Lung (tissue), 16 donors: ENCODE measurements around the gene ADAMTS12. TPM values are rescaled to one million over a fixed set of nuclear protein-coding genes. Genes with fewer than 3 reads are reported as not detected.

Source experiments
- ATAC-seq: fragments of 200-7000 bp; cut with Tn5 transposase; one replicate; pipeline ENCODE4 v1.9.1; 2020; ENCODE audit warnings: moderate number of reproducible peaks; ENCODE audit not compliant: insufficient read depth, low FRiP score
- DNase-seq, 3 donors: peaks; one replicate each; pipeline ENCODE4 v3.0.0-alpha.2; 2013 to 2017
- H3K27ac ChIP-seq, 2 donors: one replicate each; pipeline ENCODE4 v1.5.1; 2013; ENCODE audit warnings: mild to moderate bottlenecking in 2 of 2, moderate library complexity in 2 of 2, control low read depth in 1 of 2, inconsistent platforms in 1 of 2, low read depth in 1 of 2, low read length in 1 of 2
- H3K27me3 ChIP-seq, 3 donors: one replicate each; pipeline ENCODE4 v1.5.1; 2013; ENCODE audit warnings: low read length in 2 of 3; ENCODE audit not compliant: control insufficient read depth in 3 of 3, insufficient read depth in 3 of 3
- H3K36me3 ChIP-seq, 4 donors: one replicate each; pipeline ENCODE4 v1.5.1; 2013; ENCODE audit warnings: low read length in 4 of 4, mild to moderate bottlenecking in 1 of 4, moderate library complexity in 1 of 4; ENCODE audit not compliant: control insufficient read depth in 4 of 4, insufficient read depth in 4 of 4
- H3K4me1 ChIP-seq, 5 donors: one replicate each; pipeline ENCODE4 v1.5.1; 2013; ENCODE audit warnings: low read length in 5 of 5, mild to moderate bottlenecking in 2 of 5, moderate library complexity in 1 of 5; ENCODE audit not compliant: control insufficient read depth in 5 of 5, insufficient read depth in 5 of 5
- H3K4me3 ChIP-seq: one replicate; pipeline ENCODE4 v1.5.1; 2013; ENCODE audit warnings: mild to moderate bottlenecking, control low read depth, moderate library complexity
- H3K9ac ChIP-seq, 2 donors: one replicate each; pipeline ENCODE4 v1.5.1; 2013; ENCODE audit warnings: low read length in 2 of 2, control low read depth in 1 of 2; ENCODE audit not compliant: insufficient read depth in 1 of 2
- H3K9me3 ChIP-seq, 4 donors: one replicate each; pipeline ENCODE4 v1.5.1; 2013; ENCODE audit warnings: low read length in 3 of 4, mild to moderate bottlenecking in 1 of 4, moderate library complexity in 1 of 4; ENCODE audit not compliant: control insufficient read depth in 4 of 4, insufficient read depth in 3 of 4
- WGBS, 2 donors: extraction: QIAGEN DNeasy Blood & Tissue Kit; methylation state at CpG; one replicate each; pipeline ENCODE4 v1.1.7; 2013; 5-methylcytosine and 5-hydroxymethylcytosine counted together
- long read RNA-seq, 5 donors: transcript quantifications; one replicate each; lab custom pipeline, GENCODE V29; 2026
- polyA plus RNA-seq, 2 donors: library from polyadenylated mRNA; stranded (reverse); fragments of 200-250 nt; gene quantifications; one replicate each; pipeline ENCODE4 v1.2.1, GENCODE V29; 2013
- total RNA-seq, 2 donors: library from RNA; depleted of rRNA in 1 of 2; stranded (reverse); fragments of >200 nt in 1 of 2; gene quantifications; one replicate each; pipeline ENCODE4 v1.2.1, GENCODE V29; 2014 to 2021
- TF ChIP-seq, protein P1 (sequence below): IDR thresholded peaks from 2 replicates; pipeline ENCODE4 v1.5.1; 2012; ENCODE audit warnings: mild to moderate bottlenecking; ENCODE audit errors: control extremely low read depth, extremely low read depth
- donor health status: control.
- donor health status: control.
- donor health status: Bipolar disorder and iron deficiency.
- donor health status: healthy.
- donor health status: DM: yes; HTN: yes; CAD: no.

Gene ADAMTS12, protein sequence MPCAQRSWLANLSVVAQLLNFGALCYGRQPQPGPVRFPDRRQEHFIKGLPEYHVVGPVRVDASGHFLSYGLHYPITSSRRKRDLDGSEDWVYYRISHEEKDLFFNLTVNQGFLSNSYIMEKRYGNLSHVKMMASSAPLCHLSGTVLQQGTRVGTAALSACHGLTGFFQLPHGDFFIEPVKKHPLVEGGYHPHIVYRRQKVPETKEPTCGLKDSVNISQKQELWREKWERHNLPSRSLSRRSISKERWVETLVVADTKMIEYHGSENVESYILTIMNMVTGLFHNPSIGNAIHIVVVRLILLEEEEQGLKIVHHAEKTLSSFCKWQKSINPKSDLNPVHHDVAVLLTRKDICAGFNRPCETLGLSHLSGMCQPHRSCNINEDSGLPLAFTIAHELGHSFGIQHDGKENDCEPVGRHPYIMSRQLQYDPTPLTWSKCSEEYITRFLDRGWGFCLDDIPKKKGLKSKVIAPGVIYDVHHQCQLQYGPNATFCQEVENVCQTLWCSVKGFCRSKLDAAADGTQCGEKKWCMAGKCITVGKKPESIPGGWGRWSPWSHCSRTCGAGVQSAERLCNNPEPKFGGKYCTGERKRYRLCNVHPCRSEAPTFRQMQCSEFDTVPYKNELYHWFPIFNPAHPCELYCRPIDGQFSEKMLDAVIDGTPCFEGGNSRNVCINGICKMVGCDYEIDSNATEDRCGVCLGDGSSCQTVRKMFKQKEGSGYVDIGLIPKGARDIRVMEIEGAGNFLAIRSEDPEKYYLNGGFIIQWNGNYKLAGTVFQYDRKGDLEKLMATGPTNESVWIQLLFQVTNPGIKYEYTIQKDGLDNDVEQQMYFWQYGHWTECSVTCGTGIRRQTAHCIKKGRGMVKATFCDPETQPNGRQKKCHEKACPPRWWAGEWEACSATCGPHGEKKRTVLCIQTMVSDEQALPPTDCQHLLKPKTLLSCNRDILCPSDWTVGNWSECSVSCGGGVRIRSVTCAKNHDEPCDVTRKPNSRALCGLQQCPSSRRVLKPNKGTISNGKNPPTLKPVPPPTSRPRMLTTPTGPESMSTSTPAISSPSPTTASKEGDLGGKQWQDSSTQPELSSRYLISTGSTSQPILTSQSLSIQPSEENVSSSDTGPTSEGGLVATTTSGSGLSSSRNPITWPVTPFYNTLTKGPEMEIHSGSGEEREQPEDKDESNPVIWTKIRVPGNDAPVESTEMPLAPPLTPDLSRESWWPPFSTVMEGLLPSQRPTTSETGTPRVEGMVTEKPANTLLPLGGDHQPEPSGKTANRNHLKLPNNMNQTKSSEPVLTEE (N-terminal part only)
- total RNA-seq: 10 to 100 TPM in 1 of 2 donors, 1 to 10 TPM in 1; 4.8 to 55.1 TPM
- 1 to 10 TPM; 1.3 to 3.7 TPM for polyA plus RNA-seq
- long read RNA-seq, donor 1, partial matches to known transcripts: 0 of 2 reads
- long read RNA-seq, donor 1, other reads (novel, unspliced or antisense): 0 of 2 reads
- long read RNA-seq, donor 2, partial matches to known transcripts: 0 of 1 reads
- long read RNA-seq, donor 2, other reads (novel, unspliced or antisense): 0 of 1 reads
- long read RNA-seq, donor 3, transcript ADAMTS12-206 (3 exons, 1,003 nt): major isoform, 6 of 13 reads
- long read RNA-seq, donor 3, partial matches to known transcripts: 7 of 13 reads
- long read RNA-seq, donor 3, other reads (novel, unspliced or antisense): 0 of 13 reads
- long read RNA-seq, donor 4, partial matches to known transcripts: 0 of 3 reads
- long read RNA-seq, donor 4, other reads (novel, unspliced or antisense): 0 of 3 reads
- long read RNA-seq, donor 5, full-length matches to known transcripts: 6 of 11 reads
- long read RNA-seq, donor 5, partial matches to known transcripts: 5 of 11 reads
- long read RNA-seq, donor 5, other reads (novel, unspliced or antisense): 0 of 11 reads

DNA sequence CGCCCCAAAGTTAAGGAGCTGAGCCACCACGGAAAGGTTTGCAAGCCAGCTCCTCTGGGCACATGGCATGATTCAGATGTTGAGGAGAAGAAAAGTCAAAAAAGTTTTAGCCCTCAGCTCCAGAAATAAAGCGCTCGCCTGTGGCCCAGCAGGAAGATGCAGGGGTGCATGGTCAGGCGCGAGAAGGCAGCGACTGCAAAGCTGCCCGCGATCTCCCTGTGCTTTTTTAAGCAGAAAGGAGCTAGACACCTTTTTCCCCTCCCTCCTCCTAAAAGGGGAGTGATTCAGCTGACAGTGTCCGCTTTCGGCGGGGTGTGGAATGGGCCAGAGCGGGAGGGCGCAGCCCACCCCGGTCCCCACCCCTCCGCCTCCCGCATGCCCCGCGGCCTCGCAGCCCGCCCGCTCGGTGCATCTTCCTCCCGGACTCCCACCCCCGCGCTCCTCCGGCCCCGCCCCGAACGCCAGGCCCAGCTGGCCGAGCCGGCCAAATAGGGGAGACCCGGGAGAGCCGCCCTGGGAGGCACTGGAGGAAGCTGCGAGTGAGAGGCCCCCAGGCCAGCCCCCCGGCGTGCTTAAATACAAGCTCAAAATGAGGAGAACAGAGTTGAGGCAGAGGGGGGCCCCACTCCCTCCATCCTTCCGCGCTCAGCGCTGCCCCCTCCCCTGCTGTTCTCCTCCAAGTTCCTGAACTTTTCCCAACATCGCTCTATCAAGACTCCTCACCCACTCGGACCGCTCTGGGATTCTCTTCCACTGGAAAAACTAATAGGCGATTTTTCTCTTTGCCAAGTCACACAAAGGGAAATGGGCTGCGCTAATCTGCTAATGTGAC is at the start of gene ADAMTS12:
TSS of gene ADAMTS12 (minus strand) at position 203 of the 832 bp plus-strand sequence. CDS start at position 69, 134 bp downstream.
- peak within 1 kb of the TSS; percentile 63 to 91 for H3K9ac ChIP-seq
- ATAC-seq (peak; percentile 77), DNase-seq (peak; percentile 93 to 95 (median 95))
- H3K27ac ChIP-seq: peak within 1 kb of the TSS; percentile 4 to 67
- peak within 1 kb of the TSS; percentile 11 for H3K4me3 ChIP-seq
- TF ChIP-seq, protein P1, sequence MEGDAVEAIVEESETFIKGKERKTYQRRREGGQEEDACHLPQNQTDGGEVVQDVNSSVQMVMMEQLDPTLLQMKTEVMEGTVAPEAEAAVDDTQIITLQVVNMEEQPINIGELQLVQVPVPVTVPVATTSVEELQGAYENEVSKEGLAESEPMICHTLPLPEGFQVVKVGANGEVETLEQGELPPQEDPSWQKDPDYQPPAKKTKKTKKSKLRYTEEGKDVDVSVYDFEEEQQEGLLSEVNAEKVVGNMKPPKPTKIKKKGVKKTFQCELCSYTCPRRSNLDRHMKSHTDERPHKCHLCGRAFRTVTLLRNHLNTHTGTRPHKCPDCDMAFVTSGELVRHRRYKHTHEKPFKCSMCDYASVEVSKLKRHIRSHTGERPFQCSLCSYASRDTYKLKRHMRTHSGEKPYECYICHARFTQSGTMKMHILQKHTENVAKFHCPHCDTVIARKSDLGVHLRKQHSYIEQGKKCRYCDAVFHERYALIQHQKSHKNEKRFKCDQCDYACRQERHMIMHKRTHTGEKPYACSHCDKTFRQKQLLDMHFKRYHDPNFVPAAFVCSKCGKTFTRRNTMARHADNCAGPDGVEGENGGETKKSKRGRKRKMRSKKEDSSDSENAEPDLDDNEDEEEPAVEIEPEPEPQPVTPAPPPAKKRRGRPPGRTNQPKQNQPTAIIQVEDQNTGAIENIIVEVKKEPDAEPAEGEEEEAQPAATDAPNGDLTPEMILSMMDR: no peak
- no peaks in the 10 kb centered on the region for H3K36me3 ChIP-seq
- H3K27me3 ChIP-seq: no peaks in the 10 kb centered on the region
- 4 to 6% methylated on average over 45 of the region's 45 CpGs for WGBS, 2 donors
- H3K4me1 ChIP-seq: peaks cover 4 to 34% (median 7%) of the 10 kb centered on the region in 5 donors
- H3K9me3 ChIP-seq: no peaks in the 10 kb centered on the region

DNA sequence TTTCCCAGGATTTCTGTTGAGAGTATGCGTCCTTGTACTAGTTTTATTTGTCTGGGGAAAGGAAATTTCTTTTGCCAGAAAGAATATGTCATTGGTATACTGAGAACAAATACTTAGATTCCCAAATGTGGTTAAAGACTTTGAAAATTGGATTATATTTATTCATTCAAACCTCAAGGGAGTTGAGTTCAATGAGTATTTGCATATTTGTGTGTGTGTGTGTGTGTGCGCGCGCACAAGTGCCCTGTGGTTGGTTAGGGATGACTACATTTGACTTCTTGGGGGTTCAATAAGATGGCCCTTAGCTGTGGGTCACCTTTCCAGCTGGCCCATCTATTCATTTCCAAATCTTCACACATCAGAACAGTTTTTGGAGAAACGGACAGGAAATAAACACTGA is 49.3 kb upstream of the ADAMTS12 start:
- no peak for ATAC-seq
- H3K4me3 ChIP-seq: no peak overlapping the region
- H3K36me3 ChIP-seq: no peaks in the 10 kb centered on the region
- peaks cover 10 to 75% (median 68%) of the 10 kb centered on the region in 3 donors for H3K27me3 ChIP-seq
- no peak for DNase-seq
- H3K4me1 ChIP-seq: peaks cover 0 to 17% (median 4%) of the 10 kb centered on the region in 5 donors
- 80 to 85% methylated on average over 5 of the region's 5 CpGs for WGBS, 2 donors
- TF ChIP-seq, protein P1: no peak
- no peak overlapping the region for H3K9ac ChIP-seq
- H3K27ac ChIP-seq: no peak overlapping the region
- peaks cover 0 to 9% (median 0%) of the 10 kb centered on the region in 4 donors for H3K9me3 ChIP-seq
